Stomach (tissue), 4 donors: ENCODE measurements around the gene RNF166.
A peak's percentile ranks its signal among the peaks of the same experiment; 100 is the strongest.

Experiments used
- EP300 ChIP-seq: sonication (generic); formaldehyde crosslinking; IDR thresholded peaks from one replicate; pipeline ENCODE4 v1.6.1; 2017; ENCODE audit warnings: antibody characterized with exemption
- POLR2AphosphoS5 ChIP-seq, 3 donors: sonication (generic); formaldehyde crosslinking; IDR thresholded peaks; one replicate each; pipeline ENCODE4 v1.6.1; 2016; ENCODE audit warnings: antibody characterized with exemption in 3 of 3
- TF ChIP-seq, protein P1 (sequence below), 7 experiments: fragments of 450-650 bp in 4 of 7; fragments of 200-600 bp in 3 of 7; sonication (generic) in 3 of 7; IDR thresholded peaks; one replicate each; pipeline ENCODE4 v1.5.1; 2016 to 2019; ENCODE audit warnings: antibody characterized with exemption in 7 of 7, control low read depth in 2 of 7, mild to moderate bottlenecking in 1 of 7

DNA sequence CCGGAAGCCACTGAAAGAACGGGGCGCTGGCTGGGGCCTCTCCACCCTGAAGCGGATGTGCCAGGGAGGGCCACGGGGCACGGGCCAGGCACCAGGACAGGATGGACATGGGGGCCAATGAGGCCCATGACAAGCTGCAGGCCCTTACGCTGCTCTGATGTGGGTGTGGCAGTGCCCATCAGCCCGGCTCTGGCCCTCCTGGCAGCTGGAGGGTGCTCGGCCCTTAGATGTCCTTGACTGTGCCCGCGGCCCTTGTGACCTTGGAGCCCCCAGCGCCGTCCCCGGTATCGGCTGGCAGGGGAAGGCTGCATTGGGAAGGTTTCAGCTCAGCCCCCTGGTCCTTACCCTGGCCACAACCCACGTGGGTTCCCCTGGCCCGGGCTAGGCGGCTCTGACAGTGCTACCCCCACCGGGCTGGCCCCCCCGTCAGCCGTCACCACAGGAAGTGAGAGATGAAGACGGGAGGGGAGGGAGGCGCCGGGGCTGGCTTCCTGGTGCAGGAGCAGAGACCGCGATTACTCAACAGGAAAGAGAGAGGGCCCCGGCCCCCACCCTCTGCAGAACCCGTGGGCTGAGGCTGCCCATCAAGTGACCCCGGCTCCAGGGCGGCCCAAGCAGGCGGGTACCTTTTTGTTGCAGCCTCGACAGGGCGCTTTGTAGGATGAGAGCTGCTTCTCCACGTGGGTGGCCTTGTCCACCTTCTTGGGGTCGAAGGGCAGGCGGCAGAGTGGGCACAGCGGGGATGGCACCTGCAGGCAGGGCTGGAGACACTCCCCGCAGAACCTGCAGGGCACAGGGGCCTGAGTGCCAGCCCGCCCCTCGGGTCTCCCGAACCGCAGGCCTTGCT, 5.3 kb downstream of the RNF166 start:
- TF ChIP-seq POLR2AphosphoS5 (IDR thresholded peaks at IDR 0.05) (peak in 1 of 3 donors; percentile 20), EP300 (no peak)
- TF ChIP-seq, protein P1, sequence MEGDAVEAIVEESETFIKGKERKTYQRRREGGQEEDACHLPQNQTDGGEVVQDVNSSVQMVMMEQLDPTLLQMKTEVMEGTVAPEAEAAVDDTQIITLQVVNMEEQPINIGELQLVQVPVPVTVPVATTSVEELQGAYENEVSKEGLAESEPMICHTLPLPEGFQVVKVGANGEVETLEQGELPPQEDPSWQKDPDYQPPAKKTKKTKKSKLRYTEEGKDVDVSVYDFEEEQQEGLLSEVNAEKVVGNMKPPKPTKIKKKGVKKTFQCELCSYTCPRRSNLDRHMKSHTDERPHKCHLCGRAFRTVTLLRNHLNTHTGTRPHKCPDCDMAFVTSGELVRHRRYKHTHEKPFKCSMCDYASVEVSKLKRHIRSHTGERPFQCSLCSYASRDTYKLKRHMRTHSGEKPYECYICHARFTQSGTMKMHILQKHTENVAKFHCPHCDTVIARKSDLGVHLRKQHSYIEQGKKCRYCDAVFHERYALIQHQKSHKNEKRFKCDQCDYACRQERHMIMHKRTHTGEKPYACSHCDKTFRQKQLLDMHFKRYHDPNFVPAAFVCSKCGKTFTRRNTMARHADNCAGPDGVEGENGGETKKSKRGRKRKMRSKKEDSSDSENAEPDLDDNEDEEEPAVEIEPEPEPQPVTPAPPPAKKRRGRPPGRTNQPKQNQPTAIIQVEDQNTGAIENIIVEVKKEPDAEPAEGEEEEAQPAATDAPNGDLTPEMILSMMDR (IDR thresholded peaks at IDR 0.05): no peak
